ENCODE measurements around the gene ADAP1. TPM values are rescaled to one million over a fixed set of nuclear protein-coding genes. Genes with fewer than 3 reads are reported as not detected.
"Not testable (repeated sequence)": the region's sequence is repeated elsewhere in the genome, so short reads cannot be mapped to it uniquely, and the experiment has no call there.

Gene ADAP1
- total RNA-seq, 1 donor from 2014 or later = 62.8 TPM

DNA sequence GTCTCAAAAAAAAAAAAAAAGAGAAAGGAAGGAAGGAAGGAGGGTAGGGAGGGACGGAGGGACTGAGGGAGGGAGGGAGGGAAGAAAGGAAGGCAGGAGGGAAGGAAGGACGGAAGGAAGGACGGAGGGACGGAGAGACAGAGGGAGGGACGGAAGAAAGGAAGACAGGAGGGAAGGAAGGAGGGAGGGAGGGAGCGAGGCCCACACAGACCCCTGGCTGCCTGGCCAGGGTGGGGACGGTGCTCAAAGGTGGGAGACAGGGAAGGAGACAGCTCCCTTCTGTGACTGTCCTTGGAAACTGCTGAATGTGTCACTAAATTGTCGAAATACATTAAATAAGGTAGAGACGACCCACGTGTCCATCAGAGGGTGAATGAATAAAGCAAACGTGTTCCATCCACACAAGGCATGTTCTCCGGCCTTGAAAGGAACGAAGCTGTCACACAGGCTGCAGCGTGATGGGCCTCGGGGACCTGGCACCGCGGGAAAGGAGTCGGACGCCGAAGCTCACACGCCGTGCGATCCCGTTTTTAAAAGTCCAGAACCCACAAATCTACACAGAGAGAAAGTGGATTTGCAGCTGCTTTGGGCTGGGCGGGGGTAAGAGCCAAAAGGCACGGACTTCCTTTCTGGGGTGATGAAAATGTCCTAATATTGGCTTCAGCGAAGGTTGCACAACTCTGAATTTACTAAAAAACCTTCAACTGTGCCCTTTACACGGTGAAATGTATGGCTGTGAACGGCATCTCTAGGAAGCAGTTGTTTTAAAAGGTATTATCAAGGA lies 23.3 kb downstream of the ADAP1 start:
- intact Hi-C loops (cut with micrococcal nuclease) = loop anchor here (2.0 kb wide), 1 partner anchor 44 kb away; the partner anchor contains the start of gene COX19
- H3K4me3 Mint-ChIP-seq (ENCODE audit: low read depth) = no peak overlapping the region
- no peaks in the 10 kb centered on the region for H3K9me3 Mint-ChIP-seq
- H3K27ac Mint-ChIP-seq = peak overlapping the region; percentile 12
- no peaks in the 10 kb centered on the region for H3K27me3 Mint-ChIP-seq (ENCODE audit: low read depth)
- peaks cover 16% of the 10 kb centered on the region for H3K4me1 Mint-ChIP-seq (ENCODE audit: low read depth)
- H3K36me3 Mint-ChIP-seq (ENCODE audit: low read depth) = peaks cover 35% of the 10 kb centered on the region
- DNase-seq (ENCODE audit: low spot score) = no peak

DNA sequence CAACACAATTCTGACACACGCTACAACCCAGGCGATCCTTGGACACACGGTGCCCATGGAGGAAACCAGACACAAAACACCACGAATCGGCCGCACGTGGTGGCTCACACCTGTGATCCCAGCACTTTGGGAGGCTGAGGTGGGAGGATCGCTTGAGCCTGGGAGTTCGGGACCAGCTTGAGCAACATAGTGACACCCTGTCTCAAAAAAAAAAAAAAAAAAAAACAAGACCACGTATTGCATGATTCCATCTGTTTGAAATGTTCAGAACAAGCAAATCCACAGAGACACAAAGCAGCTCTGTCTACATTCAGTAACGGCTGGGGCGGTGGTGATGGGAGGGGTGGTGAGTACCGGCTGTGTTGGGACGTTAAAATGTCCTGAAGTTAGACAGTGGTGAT lies 25.2 kb downstream of the ADAP1 start:
- peaks cover 30% of the 10 kb centered on the region for H3K36me3 Mint-ChIP-seq (ENCODE audit: low read depth)
- H3K4me3 Mint-ChIP-seq (ENCODE audit: low read depth) = no peak overlapping the region
- H3K27me3 Mint-ChIP-seq (ENCODE audit: low read depth) = no peaks in the 10 kb centered on the region
- peaks cover 18% of the 10 kb centered on the region for H3K4me1 Mint-ChIP-seq (ENCODE audit: low read depth)
- intact Hi-C loops (cut with micrococcal nuclease) = no loop called here
- H3K9me3 Mint-ChIP-seq = no peaks in the 10 kb centered on the region
- H3K27ac Mint-ChIP-seq = peak overlapping the region; percentile 89
- DNase-seq (ENCODE audit: low spot score) = no peak

DNA sequence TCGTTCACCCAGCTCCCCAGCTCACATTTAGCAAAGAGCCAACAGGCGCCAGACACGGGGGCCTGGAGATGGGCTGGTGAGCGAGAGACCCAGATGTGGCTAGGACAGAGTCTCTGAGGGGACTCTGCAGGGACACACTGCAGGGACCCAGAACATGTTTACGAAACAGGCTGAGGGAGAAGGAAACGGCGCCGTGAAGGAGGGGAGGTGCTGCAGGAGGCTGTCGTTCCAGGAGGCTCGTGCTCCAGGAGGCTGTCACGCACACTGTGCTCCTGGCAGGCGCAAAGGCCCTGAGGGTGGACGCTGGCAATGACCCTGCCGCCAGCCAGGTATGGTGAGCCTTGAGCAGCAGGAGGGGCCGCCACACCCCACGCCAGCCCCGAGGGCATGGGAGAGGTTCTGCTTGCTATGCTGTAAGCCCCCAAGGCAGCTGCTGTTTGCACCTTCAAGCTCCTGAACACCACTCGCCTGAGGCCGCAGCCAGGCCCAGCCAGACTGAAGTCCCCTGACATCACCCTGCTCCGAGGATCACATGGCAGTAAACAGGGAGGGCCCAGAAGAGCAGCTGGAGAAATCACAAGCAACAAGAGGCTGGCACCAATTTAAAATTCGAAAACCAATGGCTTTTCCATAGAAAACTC lies 27.3 kb downstream of the ADAP1 start:
- no peak for DNase-seq (ENCODE audit: low spot score)
- Mint-ChIP-seq H3K27ac (no peak overlapping the region), H3K36me3 (ENCODE audit: low read depth) (peaks cover 27% of the 10 kb centered on the region), H3K4me3 (ENCODE audit: low read depth) (no peak overlapping the region), H3K9me3 (no peaks in the 10 kb centered on the region), H3K4me1 (ENCODE audit: low read depth) (peaks cover 23% of the 10 kb centered on the region), H3K27me3 (ENCODE audit: low read depth) (no peaks in the 10 kb centered on the region)
- intact Hi-C loops (cut with micrococcal nuclease) = no loop called here

DNA sequence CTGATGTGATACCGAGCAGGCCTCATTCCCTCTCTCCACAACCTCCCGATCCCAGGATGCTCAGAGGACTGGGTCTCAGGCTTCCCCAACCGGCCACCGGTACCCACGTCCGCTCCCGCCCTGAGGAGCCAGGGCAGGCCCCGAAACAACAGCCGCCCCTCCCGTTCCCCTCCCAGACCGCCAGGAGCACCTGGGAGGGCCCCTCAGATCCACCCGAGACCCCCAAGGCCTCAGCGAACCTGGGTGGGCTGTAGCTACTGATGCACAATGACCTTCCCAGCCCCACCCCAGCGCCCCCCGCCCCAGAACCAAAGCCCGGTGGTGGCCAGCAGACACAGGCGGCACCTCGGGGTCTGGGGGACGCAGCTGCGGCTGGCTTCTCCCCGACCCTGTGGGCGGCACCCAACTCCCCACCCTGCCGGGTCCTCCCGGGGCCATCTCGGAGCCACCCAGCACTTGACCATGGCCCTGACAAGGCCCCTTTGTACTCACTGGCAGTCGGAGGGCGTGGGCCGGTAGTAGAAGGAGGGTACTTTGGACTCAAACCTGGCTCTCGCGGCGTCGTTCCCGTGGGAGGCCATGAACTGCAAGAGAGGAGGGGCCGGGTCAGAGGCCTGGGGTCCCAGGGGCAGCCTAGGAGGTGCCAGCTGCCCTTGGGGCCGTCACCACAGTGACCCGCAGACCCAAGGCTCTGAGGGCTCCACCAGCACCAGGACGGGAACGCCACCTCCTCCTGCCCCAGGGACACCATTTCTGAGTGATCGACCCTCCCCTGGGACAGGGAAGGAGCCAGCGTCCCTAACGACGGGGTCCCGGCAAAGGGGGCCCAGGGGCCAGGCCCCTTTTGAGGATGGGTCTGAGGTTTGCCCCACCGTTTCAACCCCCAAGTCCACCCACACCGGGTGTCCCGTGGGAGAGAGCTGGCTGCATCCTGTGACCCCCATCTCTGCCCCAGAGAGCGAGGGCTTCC lies 28.1 kb downstream of the ADAP1 start:
- H3K27ac Mint-ChIP-seq = no peak overlapping the region
- no peak overlapping the region for H3K4me3 Mint-ChIP-seq (ENCODE audit: low read depth)
- no peaks in the 10 kb centered on the region for H3K27me3 Mint-ChIP-seq (ENCODE audit: low read depth)
- peaks cover 23% of the 10 kb centered on the region for H3K36me3 Mint-ChIP-seq (ENCODE audit: low read depth)
- H3K9me3 Mint-ChIP-seq = no peaks in the 10 kb centered on the region
- intact Hi-C loops (cut with micrococcal nuclease) = no loop called here
- peaks cover 24% of the 10 kb centered on the region for H3K4me1 Mint-ChIP-seq (ENCODE audit: low read depth)
- no peak for DNase-seq (ENCODE audit: low spot score)

DNA sequence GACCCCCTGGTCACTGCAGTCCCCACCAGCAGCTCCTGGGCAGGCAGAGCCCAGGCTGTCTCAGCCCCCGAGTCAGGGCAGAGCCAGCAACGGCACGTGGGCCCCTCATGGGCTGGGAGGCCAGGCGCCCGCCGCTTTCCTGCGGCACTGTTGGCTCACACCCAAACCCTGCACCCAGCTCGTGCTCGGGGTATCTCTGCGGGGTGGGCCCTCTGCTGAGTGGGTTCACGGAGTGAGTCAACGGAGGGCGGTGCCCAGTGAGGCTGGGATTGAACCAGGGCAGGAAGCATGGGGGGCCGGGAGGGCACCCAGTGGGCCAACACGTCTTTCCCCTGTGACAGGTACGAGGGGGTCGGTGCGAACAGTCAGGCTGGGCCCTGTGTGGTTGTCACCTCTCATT lies 28.9 kb downstream of the ADAP1 start:
- Mint-ChIP-seq H3K9me3 (no peaks in the 10 kb centered on the region), H3K4me3 (ENCODE audit: low read depth) (no peak overlapping the region), H3K27ac (no peak overlapping the region), H3K4me1 (ENCODE audit: low read depth) (peaks cover 30% of the 10 kb centered on the region), H3K36me3 (ENCODE audit: low read depth) (peaks cover 26% of the 10 kb centered on the region), H3K27me3 (ENCODE audit: low read depth) (no peaks in the 10 kb centered on the region)
- intact Hi-C loops (cut with micrococcal nuclease) = no loop called here
- no peak for DNase-seq (ENCODE audit: low spot score)

DNA sequence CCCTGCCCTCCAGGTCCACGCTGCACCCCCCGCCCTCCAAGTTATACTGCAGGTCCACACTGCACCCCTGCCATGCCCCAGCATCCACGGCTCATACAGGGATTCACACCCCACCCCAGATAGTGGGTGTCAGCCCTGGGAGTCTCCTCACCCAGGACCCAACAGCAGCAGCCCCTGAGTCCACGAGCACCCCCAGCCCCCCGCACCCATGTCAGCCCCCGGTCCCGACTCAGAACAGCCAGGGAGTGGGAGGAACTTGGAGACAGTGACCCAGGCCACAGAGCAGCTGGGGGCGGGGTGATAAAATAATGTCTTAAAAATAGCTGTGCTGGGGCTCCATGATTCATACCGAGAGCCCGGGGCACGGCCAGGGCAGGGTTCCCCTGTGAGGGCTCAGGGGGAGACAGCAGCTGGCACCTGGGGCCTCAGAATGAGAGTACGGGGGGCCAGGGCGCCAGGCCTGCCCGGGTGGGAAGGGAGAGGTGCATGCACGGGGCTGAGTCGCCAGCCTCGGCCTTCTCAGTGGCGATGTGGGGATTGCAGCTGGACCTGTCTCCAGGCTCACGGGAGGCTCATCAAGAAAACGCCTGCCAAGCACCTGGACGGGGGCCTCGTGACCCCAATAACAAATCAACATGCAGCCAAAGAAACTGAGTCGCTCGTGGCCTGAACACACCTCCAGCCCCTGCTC lies 29.8 kb downstream of the ADAP1 start:
- peak overlapping the region; percentile 91 for H3K27ac Mint-ChIP-seq
- peaks cover 27% of the 10 kb centered on the region for H3K4me1 Mint-ChIP-seq (ENCODE audit: low read depth)
- no peaks in the 10 kb centered on the region for H3K9me3 Mint-ChIP-seq
- peak overlapping the region; percentile 73 for H3K4me3 Mint-ChIP-seq (ENCODE audit: low read depth)
- intact Hi-C loops (cut with micrococcal nuclease) = loop anchor here (1.0 to 5.0 kb wide), 3 partner anchors 17 to 322 kb away; no protein-coding TSS in a partner anchor
- no peaks in the 10 kb centered on the region for H3K27me3 Mint-ChIP-seq (ENCODE audit: low read depth)
- peak; percentile 52 for DNase-seq (ENCODE audit: low spot score)
- H3K36me3 Mint-ChIP-seq (ENCODE audit: low read depth) = peaks cover 22% of the 10 kb centered on the region

DNA sequence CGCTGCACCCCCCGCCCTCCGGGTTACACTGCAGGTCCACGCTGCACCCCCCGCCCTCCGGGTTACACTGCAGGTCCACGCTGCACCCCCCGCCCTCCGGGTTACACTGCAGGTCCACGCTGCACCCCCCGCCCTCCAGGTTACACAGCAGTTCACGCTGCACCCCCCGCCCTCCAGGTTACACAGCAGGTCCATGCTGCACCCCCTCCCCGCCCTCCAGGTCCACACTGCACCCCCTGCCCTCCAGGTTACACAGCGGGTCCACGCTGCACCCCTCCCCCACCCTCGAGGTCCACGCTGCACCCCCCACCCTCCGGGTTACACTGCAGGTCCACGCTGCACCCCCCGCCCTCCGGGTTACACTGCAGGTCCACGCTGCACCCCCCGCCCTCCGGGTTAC lies 30.4 kb downstream of the ADAP1 start:
- intact Hi-C loops (cut with micrococcal nuclease) = loop anchor here (1.0 to 5.0 kb wide), 3 partner anchors 17 to 322 kb away; no protein-coding TSS in a partner anchor

DNA sequence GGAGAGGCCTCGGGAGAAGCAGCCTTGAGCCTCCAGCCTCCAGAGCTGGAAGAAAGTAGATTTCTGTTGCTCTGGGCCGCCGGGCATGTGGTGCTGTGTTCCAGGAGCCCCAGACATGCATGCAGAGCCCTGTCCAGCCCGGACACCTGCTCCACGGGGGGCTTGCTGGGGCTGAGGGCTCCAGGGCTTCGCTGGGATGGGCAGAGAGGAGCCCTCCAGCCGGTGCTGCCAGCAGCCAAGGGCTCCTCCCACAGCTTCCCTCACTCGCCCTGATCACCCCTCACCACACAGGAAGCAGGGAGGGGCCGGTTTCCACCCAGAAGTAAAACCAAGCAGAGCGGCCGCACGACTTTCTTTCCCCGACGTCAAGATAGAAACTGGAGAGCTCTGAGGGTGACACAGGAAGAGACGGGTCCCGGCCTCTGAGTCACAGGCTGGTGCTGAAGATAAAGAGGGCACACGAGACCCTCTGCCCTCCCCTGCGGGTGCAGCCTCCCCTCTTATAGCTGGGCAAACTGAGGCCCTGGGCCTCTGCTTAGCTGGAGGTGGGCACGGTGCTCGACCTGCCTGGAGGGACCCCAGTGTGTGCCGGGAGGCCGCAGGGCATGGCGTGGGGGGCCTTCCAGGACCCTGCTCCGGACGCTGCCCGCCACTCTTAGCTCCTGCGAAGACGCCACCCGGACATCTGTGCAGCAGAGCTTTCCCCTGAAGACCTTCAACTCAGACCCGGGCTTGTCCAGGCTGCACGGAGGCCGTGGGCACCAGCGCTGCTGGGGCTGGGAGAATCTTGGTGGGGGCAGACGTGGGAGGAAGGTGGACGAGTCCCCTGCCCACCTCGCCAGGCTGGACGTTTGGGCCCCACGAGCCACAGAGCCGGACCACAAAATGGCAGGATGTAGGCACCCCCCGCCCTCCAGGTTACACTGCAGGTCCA lies 31.1 kb downstream of the ADAP1 start:
- intact Hi-C loops (cut with micrococcal nuclease) = loop anchor here (1.0 to 5.0 kb wide), 3 partner anchors 18 to 321 kb away; no protein-coding TSS in a partner anchor
- Mint-ChIP-seq H3K9me3 (no peaks in the 10 kb centered on the region), H3K27ac (peak overlapping the region; percentile 94), H3K36me3 (ENCODE audit: low read depth) (peaks cover 16% of the 10 kb centered on the region), H3K27me3 (ENCODE audit: low read depth) (no peaks in the 10 kb centered on the region), H3K4me3 (ENCODE audit: low read depth) (peak overlapping the region; percentile 79), H3K4me1 (ENCODE audit: low read depth) (peaks cover 23% of the 10 kb centered on the region)
- DNase-seq (ENCODE audit: low spot score) = peak; percentile 92

More for the DNA sequence above, 30.4 kb downstream of the ADAP1 start:
- not testable (repeated sequence) for H3K4me3 Mint-ChIP-seq (ENCODE audit: low read depth); H3K27me3 Mint-ChIP-seq (ENCODE audit: low read depth); DNase-seq (ENCODE audit: low spot score); H3K9me3 Mint-ChIP-seq; H3K27ac Mint-ChIP-seq
- H3K4me1 Mint-ChIP-seq (ENCODE audit: low read depth) = peaks cover 27% of the 10 kb centered on the region
- peaks cover 21% of the 10 kb centered on the region for H3K36me3 Mint-ChIP-seq (ENCODE audit: low read depth)

DNA sequence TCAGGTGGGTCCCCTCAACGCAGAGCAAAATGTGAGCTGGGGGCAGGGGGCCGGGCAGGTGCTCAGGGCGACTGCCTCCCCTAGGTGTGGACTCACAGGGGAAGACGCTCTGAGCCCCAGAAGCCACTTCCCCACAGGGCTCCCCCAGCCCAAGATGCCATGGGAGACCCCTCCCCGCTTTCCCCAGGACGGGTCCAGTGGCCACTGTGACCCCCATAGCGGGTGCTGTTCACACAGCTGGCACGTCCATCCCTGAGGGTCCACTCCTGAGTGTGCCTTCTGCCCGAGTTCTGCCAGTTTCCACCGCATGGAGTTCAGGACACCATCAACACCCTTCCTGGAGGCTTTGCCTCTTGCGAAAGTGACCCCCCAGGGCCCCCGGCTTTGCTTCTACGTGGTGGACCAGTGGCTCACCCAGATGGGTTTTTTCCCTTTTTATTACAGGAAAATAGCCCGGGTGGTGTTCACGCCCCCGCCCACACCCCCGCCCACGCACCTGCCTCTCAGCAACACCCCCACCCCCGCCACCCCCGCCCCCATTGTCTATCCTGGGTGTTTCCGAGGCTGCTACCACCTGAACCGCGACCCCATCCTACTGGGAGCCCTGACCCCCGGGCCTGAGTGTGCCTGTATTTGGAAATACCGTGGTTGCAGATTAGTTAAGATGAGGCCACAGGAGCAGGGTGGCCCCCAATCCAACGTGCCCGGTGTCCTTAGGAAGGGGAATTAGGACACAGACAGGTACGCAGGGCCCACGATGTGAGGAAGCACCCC lies 32.0 kb downstream of the ADAP1 start:
- peaks cover 15% of the 10 kb centered on the region for H3K36me3 Mint-ChIP-seq (ENCODE audit: low read depth)
- intact Hi-C loops (cut with micrococcal nuclease) = loop anchor here (5.0 kb wide), 2 partner anchors 35 to 320 kb away; no protein-coding TSS in a partner anchor
- peak overlapping the region; percentile 94 for H3K27ac Mint-ChIP-seq
- H3K4me1 Mint-ChIP-seq (ENCODE audit: low read depth) = peaks cover 21% of the 10 kb centered on the region
- H3K9me3 Mint-ChIP-seq = no peaks in the 10 kb centered on the region
- peak overlapping the region; percentile 79 for H3K4me3 Mint-ChIP-seq (ENCODE audit: low read depth)
- no peaks in the 10 kb centered on the region for H3K27me3 Mint-ChIP-seq (ENCODE audit: low read depth)
- no peak for DNase-seq (ENCODE audit: low spot score)

DNA sequence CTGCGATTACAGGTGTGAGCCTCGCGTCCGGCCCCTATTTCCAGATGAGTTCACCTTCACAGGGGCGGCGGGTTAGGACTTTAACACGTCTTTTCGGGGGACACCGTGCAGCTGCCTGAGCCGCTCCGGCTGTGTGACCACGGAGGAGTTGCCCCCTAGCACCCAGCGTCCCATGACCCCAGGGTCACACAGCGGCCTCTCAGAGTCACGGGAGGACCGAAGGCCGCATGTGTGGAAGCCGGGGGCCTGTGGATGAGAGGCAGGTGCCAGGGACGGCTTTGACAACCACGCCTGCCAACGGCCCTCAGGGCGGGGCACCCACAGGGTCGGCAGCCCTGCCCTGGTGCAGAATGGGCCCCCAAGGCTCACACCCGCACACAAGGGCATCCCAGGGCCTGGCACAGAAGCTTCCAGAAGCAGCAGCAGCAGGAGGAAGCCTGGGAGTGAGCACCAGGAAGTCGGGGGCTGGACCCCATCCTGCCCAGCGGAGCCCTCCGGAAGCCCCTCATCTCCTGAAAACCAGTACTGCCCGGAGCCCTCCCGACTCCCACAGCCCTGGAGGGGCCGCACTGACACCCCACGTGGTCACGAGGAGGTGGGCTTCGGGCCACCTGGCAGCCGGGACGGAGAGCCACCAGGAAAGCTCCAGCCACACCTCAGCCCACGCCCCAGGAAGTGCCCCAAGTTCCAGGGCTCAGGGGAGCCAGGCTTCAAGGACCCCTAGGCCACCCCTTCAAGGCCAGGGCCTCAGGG lies 32.7 kb downstream of the ADAP1 start:
- intact Hi-C loops (cut with micrococcal nuclease) = loop anchor here (5.0 kb wide), 2 partner anchors 36 to 319 kb away; no protein-coding TSS in a partner anchor
- DNase-seq (ENCODE audit: low spot score) = no peak
- H3K9me3 Mint-ChIP-seq = no peaks in the 10 kb centered on the region
- H3K27me3 Mint-ChIP-seq (ENCODE audit: low read depth) = no peaks in the 10 kb centered on the region
- H3K4me3 Mint-ChIP-seq (ENCODE audit: low read depth) = peak overlapping the region; percentile 79
- H3K36me3 Mint-ChIP-seq (ENCODE audit: low read depth) = peaks cover 15% of the 10 kb centered on the region
- peaks cover 21% of the 10 kb centered on the region for H3K4me1 Mint-ChIP-seq (ENCODE audit: low read depth)
- peak overlapping the region; percentile 94 for H3K27ac Mint-ChIP-seq

All from activated T-helper 2 cell treated with anti-CD3 and anti-CD28 coated beads, Interferon-gamma antibody, Interleukin-2, Interleukin-4, amounts not matched to agents 10 μg/mL and 5 μg/mL and 100 μg/mL, durations not matched to agents 14 hours and 24 hours and 36 hours (primary cell).